Duodenal mucosa (tissue), 2 donors: ENCODE data around the gene GPR135.

Experiments
- H3K27ac ChIP-seq: one replicate; pipeline ENCODE4 v1.7.0; 2013; ENCODE audit warnings: low read depth, low read length
- H3K27me3 ChIP-seq, 2 donors: one replicate each; pipeline ENCODE4 v1.7.0; 2013; ENCODE audit warnings: low read length in 2 of 2, control low read depth in 1 of 2; ENCODE audit not compliant: insufficient read depth in 2 of 2, control insufficient read depth in 1 of 2
- H3K36me3 ChIP-seq, 2 donors: one replicate each; pipeline ENCODE4 v1.7.0; 2013; ENCODE audit warnings: low read length in 2 of 2, control low read depth in 1 of 2; ENCODE audit not compliant: insufficient read depth in 2 of 2, control insufficient read depth in 1 of 2
- H3K4me1 ChIP-seq, 2 donors: one replicate each; pipeline ENCODE4 v1.7.0; 2013; ENCODE audit warnings: low read length in 2 of 2, control low read depth in 1 of 2; ENCODE audit not compliant: insufficient read depth in 2 of 2, control insufficient read depth in 1 of 2
- H3K4me3 ChIP-seq, 2 donors: one replicate each; pipeline ENCODE4 v1.7.0; 2013; ENCODE audit warnings: low read length in 2 of 2, low read depth in 1 of 2
- H3K9ac ChIP-seq, 2 donors: one replicate each; pipeline ENCODE4 v1.7.0; 2013; ENCODE audit warnings: low read length in 2 of 2, low read depth in 1 of 2
- H3K9me3 ChIP-seq, 2 donors: one replicate each; pipeline ENCODE4 v1.7.0; 2013; ENCODE audit warnings: low read length in 2 of 2, control low read depth in 1 of 2; ENCODE audit not compliant: control insufficient read depth in 1 of 2

Gene GPR135

DNA sequence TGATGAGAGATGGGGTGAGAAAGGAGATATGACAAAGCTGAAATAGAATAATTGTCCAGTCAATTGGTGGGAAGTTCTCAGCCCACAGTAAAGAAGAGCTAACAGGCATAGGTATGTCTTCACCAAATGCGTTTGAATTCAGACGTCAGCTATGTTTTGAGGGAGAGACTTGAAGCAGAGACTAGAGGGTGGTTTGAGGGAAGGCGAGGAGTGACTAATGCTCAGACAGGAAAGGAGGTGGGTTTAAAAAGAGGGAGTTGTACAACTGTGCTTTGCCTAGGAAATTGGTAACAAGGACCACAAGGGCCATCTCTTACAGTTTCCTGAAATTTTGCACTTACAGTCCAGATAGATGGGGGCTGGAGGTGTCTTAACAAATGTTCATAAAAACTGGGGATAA lies 25.6 kb upstream of the GPR135 start:
- no peak overlapping the region for H3K9ac ChIP-seq
- H3K4me1 ChIP-seq, result peaks cover 15 to 20% of the 10 kb centered on the region in 2 donors
- no peak overlapping the region for H3K4me3 ChIP-seq
- no peaks in the 10 kb centered on the region for H3K27me3 ChIP-seq
- no peak overlapping the region for H3K27ac ChIP-seq
- H3K36me3 ChIP-seq, result peaks cover 22 to 45% of the 10 kb centered on the region in 2 donors
- H3K9me3 ChIP-seq, result no peaks in the 10 kb centered on the region

DNA sequence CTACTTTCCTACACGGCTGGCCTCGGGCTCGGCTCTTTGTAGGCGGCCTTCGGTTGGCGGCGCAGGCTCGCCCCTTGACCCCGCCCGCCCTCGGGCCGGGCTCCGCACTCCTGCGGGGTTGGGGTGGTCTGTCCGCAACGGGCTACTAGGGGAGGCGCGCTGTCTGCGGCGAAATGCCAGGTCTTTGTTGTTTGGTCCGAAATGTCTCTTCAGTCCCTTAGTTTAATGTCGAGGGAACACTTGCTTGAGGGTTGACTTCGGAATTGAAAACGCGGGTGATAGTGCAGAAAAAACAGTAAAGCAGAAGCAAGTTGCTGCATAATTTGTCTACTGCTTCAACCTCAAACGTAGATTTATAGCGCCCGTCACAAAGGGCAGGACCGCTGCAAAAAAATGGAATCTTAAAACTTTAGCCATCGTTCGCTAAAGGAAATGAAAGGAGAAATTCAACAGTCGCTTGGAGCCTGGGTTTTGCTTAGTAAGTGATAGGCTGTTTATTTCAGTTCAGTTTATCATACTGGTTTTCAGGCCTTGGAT lies 19.5 kb upstream of the GPR135 start:
- peak overlapping the region; percentile 79 for H3K27ac ChIP-seq
- H3K9ac ChIP-seq, result peak overlapping the region; percentile 76 to 85
- H3K36me3 ChIP-seq, result peaks cover 4 to 10% of the 10 kb centered on the region in 2 donors
- peak overlapping the region; percentile 80 to 99 for H3K4me3 ChIP-seq
- no peaks in the 10 kb centered on the region for H3K27me3 ChIP-seq
- no peaks in the 10 kb centered on the region for H3K9me3 ChIP-seq
- H3K4me1 ChIP-seq, result peaks cover 49 to 50% of the 10 kb centered on the region in 2 donors

GRCh38 chr14:59483819-59484638 lies 18.8 kb upstream of the GPR135 start, which contains the start of the genes JKAMP and L3HYPDH:
TSS of gene JKAMP (plus strand) at chr14:59484517. CDS start at chr14:59484590, 73 bp downstream.
TSS of gene L3HYPDH (minus strand) at chr14:59484408. CDS start at chr14:59484316, 92 bp downstream.
- peak within 1 kb of the TSS; percentile 80 to 99 for H3K4me3 ChIP-seq
- peak within 1 kb of the TSS; percentile 79 for H3K27ac ChIP-seq
- H3K36me3 ChIP-seq, result peaks cover under 1 to 3% of the 10 kb centered on the region in 2 donors
- H3K9me3 ChIP-seq, result no peaks in the 10 kb centered on the region
- H3K27me3 ChIP-seq, result no peaks in the 10 kb centered on the region
- peaks cover 46% of the 10 kb centered on the region in 2 donors for H3K4me1 ChIP-seq
- peak within 1 kb of the TSS; percentile 76 to 85 for H3K9ac ChIP-seq

DNA sequence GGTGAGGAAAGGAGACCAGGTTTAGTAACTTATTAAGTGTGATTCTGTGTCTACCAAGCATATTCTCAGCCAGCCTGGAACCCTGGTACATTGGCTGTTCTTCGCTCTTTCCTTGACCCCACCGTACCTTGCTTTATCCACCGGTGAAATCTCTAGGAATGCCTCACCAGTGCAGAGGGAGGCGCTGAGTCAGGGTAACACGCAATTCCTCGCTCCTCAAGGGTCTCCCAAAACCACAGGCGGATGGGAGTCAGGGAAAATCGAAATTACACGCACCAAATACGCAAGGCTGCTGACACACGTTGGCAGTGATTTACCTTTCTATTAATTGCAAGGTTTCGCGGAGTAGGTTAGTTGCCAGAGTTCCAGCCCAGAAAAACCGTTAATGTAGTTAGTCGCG lies 18.2 kb upstream of the GPR135 start:
- Histone ChIP-seq H3K4me1 (peaks cover 39 to 40% of the 10 kb centered on the region in 2 donors), H3K9me3 (no peaks in the 10 kb centered on the region), H3K4me3 (peak overlapping the region; percentile 80 to 99), H3K27ac (peak overlapping the region; percentile 79), H3K27me3 (no peaks in the 10 kb centered on the region), H3K36me3 (no peaks in the 10 kb centered on the region), H3K9ac (peak overlapping the region; percentile 76 to 85)

DNA sequence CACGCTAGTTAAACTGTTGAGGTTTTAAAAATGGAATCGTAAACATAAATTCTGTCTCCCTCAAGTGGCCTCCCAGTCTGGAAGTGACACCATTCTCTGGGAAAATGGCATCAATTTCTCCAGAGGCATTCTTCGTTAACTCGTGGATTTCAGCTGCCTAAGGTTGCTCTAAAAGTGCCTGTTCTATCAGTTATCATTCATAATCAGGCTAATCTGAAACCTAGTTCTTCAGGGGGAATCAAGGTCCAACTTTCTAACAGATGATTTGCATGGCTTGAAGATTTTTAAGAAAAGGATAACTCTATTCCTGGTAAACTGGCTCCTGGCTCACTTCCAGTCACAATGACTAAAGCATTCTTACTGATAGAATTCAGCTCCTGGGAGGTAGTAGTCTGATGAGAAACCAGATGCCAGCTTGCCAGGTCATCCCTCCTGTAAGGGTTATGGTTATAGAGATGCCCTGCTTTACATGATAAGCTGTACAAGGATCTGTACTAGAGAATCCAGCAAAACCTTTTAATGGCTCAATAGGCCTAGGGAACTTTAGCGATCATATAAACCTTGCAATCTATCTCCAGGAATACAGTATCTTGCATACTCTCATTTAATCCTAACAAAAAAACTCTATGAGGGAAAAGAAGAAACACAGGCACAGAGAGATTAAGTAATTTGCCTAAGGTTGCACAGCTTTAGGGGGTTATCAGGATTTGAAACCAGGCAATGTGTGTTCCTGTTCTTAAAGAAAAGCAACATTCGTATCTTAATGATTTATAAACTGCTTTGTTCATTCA lies 17.6 kb upstream of the GPR135 start:
- Histone ChIP-seq H3K4me3 (peak overlapping the region; percentile 80 to 99), H3K27ac (peak overlapping the region; percentile 4), H3K36me3 (no peaks in the 10 kb centered on the region), H3K4me1 (peaks cover 36 to 38% of the 10 kb centered on the region in 2 donors), H3K9ac (peak overlapping the region; percentile 76 to 85), H3K27me3 (no peaks in the 10 kb centered on the region), H3K9me3 (no peaks in the 10 kb centered on the region)

DNA sequence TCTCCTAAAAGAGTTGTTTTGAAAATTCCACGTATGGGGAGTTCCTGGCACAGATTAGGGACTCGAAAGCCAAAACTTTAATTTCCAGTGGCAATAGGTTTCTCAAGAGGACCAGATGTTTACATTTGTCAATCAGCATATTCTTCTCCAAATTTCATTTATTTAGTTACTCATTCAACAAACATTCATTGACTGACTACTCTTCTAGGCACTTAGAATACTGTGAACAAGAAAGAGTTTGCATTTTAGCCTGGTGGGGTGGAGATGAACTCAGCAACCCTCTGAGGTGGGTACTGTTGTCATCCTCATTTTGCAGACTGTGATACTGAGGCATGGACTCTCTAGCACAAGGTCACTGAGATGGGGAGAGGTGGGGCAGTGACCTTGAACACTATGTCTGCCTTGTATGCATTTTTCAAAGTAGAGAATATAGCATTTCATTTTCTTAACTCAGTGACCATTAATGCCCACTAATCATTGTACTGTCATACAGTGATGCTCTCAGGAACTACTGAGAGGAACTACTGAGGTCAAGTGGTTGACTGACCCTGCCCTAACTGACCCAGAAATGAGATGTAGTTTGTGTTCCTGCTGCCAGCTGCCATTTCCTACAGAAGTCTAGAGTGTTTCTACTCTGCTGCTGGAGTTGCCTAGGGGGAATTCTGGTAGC lies 16.8 kb upstream of the GPR135 start:
- Histone ChIP-seq H3K9ac (peak overlapping the region in 1 of 2 donors; percentile 76), H3K4me1 (peaks cover 36 to 38% of the 10 kb centered on the region in 2 donors)

DNA sequence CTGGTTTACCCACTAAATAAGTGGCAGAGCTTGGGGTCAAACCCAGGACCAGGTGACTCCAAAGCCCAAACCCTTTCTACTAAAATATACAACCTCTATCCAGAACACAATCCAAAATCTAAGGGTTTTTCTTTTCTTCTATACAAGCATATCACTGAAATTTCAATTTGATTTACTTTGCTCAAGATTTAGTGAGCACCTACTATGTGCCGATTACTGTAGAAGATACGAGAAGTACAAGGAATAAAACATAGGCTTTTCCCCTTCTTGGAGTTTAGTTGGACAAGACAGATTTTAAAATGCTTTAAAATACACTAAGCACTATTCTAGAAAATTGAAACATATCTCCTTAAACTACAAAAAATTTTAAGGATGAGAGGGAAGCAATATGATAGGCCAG lies 16.2 kb upstream of the GPR135 start:
- Histone ChIP-seq H3K27ac (no peak overlapping the region), H3K4me3 (no peak overlapping the region), H3K36me3 (peaks cover 0 to 5% of the 10 kb centered on the region in 2 donors), H3K4me1 (peaks cover 36 to 38% of the 10 kb centered on the region in 2 donors), H3K27me3 (no peaks in the 10 kb centered on the region), H3K9ac (no peak overlapping the region), H3K9me3 (no peaks in the 10 kb centered on the region)

More for the DNA sequence above, 16.8 kb upstream of the GPR135 start:
- Histone ChIP-seq H3K27me3 (no peaks in the 10 kb centered on the region), H3K27ac (no peak overlapping the region), H3K9me3 (no peaks in the 10 kb centered on the region), H3K4me3 (peak overlapping the region; percentile 80 to 99), H3K36me3 (no peaks in the 10 kb centered on the region)

- Histone ChIP-seq H3K4me3 (no peak overlapping the region), H3K9me3 (no peaks in the 10 kb centered on the region), H3K27ac (no peak overlapping the region), H3K27me3 (no peaks in the 10 kb centered on the region), H3K9ac (no peak overlapping the region), H3K4me1 (peaks cover 28 to 30% of the 10 kb centered on the region in 2 donors), H3K36me3 (peaks cover 3 to 14% of the 10 kb centered on the region in 2 donors)
Observed at GRCh38 chr14:59480166-59480565, 15.0 kb upstream of the GPR135 start.

- H3K27me3 ChIP-seq, result no peaks in the 10 kb centered on the region
- no peaks in the 10 kb centered on the region for H3K9me3 ChIP-seq
- no peak overlapping the region for H3K4me3 ChIP-seq
- H3K27ac ChIP-seq, result no peak overlapping the region
- H3K9ac ChIP-seq, result no peak overlapping the region
- H3K36me3 ChIP-seq, result peaks cover 3 to 22% of the 10 kb centered on the region in 2 donors
- H3K4me1 ChIP-seq, result peaks cover 28% of the 10 kb centered on the region in 2 donors
Observed at GRCh38 chr14:59478540-59478939, 13.4 kb upstream of the GPR135 start.
